Thyroid gland (tissue), 4 donors: ENCODE measurements around the gene LALBA.

Experiments used
- POLR2A ChIP-seq, 2 donors: fragments of 450-650 bp; IDR thresholded peaks; one replicate each; pipeline ENCODE4 v1.6.1; 2017; ENCODE audit warnings: antibody characterized with exemption in 2 of 2, mild to moderate bottlenecking in 2 of 2, moderate library complexity in 1 of 2
- TF ChIP-seq, protein P1 (sequence below), 6 experiments: fragments of 200-600 bp in 3 of 6; fragments of 450-650 bp in 3 of 6; sonication (generic) in 3 of 6; IDR thresholded peaks; one replicate each; pipeline ENCODE4 v1.5.1; 2016 to 2019; ENCODE audit warnings: antibody characterized with exemption in 6 of 6, mild to moderate bottlenecking in 2 of 6, inconsistent platforms in 1 of 6, moderate library complexity in 1 of 6

DNA sequence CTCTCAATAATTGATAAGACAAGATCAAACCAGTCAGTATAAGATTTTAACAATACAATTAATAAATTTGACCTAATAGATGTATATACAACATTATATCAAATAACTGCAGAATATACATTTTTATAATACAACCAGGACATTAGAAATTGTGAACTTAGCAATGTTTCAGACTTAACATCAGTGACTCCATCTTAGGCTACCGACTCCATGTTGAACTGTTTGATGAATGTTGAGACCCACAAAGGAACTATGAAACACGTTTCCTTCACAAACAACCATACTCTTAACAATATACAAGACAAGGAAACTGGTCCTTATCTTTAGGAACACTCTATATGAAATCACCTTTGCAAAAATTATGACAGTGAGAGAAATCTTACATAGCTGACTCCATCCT lies 13.9 kb upstream of the LALBA start:
- no peak for TF ChIP-seq POLR2A (IDR thresholded peaks at IDR 0.05)
- TF ChIP-seq, protein P1, sequence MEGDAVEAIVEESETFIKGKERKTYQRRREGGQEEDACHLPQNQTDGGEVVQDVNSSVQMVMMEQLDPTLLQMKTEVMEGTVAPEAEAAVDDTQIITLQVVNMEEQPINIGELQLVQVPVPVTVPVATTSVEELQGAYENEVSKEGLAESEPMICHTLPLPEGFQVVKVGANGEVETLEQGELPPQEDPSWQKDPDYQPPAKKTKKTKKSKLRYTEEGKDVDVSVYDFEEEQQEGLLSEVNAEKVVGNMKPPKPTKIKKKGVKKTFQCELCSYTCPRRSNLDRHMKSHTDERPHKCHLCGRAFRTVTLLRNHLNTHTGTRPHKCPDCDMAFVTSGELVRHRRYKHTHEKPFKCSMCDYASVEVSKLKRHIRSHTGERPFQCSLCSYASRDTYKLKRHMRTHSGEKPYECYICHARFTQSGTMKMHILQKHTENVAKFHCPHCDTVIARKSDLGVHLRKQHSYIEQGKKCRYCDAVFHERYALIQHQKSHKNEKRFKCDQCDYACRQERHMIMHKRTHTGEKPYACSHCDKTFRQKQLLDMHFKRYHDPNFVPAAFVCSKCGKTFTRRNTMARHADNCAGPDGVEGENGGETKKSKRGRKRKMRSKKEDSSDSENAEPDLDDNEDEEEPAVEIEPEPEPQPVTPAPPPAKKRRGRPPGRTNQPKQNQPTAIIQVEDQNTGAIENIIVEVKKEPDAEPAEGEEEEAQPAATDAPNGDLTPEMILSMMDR (IDR thresholded peaks at IDR 0.05) = no peak
